HG03175 (cell line): ENCODE measurements around the gene TMEM151A.
"Not testable (repeated sequence)": the region's sequence is repeated elsewhere in the genome, so short reads cannot be mapped to it uniquely, and the experiment has no call there.

Experiments
- ATAC-seq: cut with Tn5 transposase; IDR thresholded peaks from one replicate; pipeline ENCODE4 v1.9.1; 2021; ENCODE audit warnings: mild to moderate bottlenecking, moderate library complexity; ENCODE audit not compliant: unreplicated experiment

The TMEM151A gene

GRCh38 chr11:66291706-66292542, at the start of gene TMEM151A:
Gene TMEM151A, plus strand, starts transcription at chr11:66291894. Its CDS starts 120 bp downstream, at chr11:66292014.
- no peak for ATAC-seq

GRCh38 chr11:66242095-66242765, 49.5 kb upstream of the TMEM151A start:
- ATAC-seq: no peak

GRCh38 chr11:66243782-66244535, 47.7 kb upstream of the TMEM151A start:
- ATAC-seq: no peak

DNA sequence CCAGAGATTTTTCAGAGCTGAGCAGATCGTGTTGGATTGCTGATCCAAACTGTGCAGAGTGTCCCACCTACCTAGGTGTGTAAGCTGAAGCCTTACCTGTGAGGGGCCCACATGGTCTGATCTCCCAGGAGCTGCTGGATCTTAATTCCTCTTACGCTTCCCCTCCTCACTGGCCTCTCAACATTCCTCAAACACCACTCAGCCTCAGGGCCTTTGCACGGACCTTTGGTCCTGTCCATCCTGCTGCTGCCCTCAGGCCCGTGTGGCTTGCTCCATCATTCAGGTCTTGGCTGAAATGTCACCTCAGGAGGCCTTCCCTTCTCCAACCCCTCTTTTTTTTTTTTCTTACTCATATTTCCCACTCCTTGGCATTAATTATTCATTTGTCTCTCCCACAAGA, 44.4 kb upstream of the TMEM151A start:
- ATAC-seq: no peak

DNA sequence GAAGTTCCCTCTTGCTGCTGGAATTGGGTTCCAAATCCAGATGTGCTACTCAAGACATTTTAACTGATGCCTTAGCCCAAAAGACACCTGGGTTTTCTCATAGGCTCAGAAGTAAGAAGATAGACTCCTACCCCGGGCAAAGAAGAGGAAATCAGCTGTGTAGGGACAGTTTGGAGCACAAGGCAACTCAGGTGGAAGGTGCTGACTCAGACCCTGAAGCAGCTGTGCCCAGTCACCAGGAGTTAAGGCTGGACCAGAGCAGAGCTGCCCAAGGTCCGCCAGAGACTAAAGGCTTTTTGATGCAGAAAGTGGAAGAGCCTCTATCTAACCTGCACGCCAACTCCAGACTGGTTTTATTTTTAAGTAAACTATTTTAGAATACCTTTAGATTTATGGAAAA, 43.9 kb upstream of the TMEM151A start:
- no peak for ATAC-seq

- ATAC-seq: no peak
Measured at GRCh38 chr11:66248903-66249302, 42.8 kb upstream of the TMEM151A start.

GRCh38 chr11:66251809-66252208, 39.9 kb upstream of the TMEM151A start:
- ATAC-seq: no peak

DNA sequence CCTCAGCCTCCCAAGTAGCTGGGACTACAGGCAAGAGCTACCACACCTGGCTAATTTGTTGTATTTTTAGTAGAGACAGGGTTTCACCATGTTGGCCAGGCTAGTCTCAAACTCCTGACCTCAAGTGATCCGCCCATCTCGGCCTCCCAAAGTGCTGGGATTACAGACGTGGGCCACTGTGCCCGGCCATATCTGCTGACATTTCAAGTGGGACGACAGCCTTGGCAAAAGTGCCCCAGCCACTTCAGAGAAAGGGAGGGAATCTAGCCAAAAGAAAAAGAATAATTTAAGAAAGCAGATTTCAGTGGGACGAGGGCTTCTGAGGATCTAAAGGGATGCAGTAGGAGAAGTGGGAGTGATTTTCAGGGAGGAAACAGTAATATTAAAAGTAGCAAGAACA, 38.6 kb upstream of the TMEM151A start:
- not testable (repeated sequence) for ATAC-seq

GRCh38 chr11:66258473-66258893, 33.2 kb upstream of the TMEM151A start:
- ATAC-seq: no peak

- ATAC-seq: no peak
Measured at GRCh38 chr11:66259225-66259624, 32.5 kb upstream of the TMEM151A start.

GRCh38 chr11:66259956-66260355, 31.7 kb upstream of the TMEM151A start:
- no peak for ATAC-seq

- ATAC-seq: no peak
Measured at GRCh38 chr11:66261578-66261977, 30.1 kb upstream of the TMEM151A start.

DNA sequence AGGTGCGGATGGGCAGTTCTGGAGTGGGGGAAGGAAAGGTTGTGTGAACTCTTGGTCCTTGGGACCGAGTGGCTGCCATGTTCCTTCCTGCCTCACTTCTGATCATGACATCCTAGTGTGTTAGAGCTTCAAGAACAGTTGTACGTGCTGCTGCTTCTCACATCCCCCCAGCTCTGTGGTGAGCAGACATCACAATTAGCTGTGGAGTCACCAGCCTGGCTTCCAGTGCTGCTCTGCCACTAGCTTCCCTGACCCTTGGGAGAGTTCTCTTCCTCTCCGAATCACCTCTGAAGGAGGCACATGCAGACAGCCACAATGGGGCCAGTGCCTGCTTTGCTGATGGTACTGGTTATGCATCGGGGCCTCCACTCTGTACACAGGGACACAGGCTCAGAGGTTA, 29.5 kb upstream of the TMEM151A start:
- ATAC-seq: no peak

- ATAC-seq: no peak
Measured at GRCh38 chr11:66262696-66263095, 29.0 kb upstream of the TMEM151A start.

DNA sequence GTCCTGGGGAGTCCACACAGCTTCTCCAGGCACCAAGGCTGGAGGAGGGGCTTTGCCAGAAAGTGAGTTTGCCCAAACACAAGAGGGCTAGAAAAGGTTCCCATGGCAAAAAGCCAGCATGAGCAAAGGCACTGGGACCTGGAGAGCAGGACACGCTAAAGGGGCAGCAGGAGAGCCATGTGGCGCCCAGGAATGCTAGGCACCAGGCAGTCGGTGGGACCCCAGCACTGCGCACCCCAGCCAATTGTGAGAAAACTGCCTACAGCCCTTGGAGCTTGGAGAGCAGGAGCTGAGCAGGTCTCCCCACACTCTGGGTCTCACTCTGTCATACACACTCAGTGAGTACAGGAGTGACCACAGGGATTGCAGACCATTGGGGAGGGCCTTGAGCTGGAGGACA, 28.5 kb upstream of the TMEM151A start:
- no peak for ATAC-seq

DNA sequence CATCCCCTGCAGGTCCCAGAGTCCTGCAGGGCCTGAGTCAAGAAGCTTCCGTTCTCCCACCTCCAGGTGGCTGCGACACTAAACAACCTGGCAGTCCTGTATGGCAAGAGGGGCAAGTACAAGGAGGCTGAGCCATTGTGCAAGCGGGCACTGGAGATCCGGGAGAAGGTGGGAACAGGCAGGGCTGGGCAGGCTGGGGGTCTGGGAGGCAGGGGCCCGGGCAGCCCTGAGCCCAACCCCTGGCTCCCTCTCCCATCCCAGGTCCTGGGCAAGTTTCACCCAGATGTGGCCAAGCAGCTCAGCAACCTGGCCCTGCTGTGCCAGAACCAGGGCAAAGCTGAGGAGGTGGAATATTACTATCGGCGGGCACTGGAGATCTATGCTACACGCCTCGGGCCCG, 27.9 kb upstream of the TMEM151A start:
- ATAC-seq: no peak

- no peak for ATAC-seq
Measured at GRCh38 chr11:66264383-66264782, 27.3 kb upstream of the TMEM151A start.

DNA sequence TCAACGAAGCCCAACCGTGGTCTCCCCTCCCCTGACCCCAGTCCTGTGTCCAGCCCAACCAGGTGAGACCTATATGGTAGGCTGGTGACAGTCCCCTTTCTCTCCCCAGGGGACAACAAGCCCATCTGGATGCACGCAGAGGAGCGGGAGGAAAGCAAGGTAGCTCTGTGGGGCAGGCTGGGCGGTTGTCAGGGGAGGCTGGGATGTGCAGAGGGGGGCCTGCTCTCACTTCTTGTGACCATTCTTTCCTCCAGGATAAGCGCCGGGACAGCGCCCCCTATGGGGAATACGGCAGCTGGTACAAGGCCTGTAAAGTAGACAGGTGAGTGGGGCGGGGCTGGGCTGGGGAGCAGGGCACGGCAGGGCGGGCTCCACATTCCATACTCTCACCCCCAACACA, 26.8 kb upstream of the TMEM151A start:
- no peak for ATAC-seq

DNA sequence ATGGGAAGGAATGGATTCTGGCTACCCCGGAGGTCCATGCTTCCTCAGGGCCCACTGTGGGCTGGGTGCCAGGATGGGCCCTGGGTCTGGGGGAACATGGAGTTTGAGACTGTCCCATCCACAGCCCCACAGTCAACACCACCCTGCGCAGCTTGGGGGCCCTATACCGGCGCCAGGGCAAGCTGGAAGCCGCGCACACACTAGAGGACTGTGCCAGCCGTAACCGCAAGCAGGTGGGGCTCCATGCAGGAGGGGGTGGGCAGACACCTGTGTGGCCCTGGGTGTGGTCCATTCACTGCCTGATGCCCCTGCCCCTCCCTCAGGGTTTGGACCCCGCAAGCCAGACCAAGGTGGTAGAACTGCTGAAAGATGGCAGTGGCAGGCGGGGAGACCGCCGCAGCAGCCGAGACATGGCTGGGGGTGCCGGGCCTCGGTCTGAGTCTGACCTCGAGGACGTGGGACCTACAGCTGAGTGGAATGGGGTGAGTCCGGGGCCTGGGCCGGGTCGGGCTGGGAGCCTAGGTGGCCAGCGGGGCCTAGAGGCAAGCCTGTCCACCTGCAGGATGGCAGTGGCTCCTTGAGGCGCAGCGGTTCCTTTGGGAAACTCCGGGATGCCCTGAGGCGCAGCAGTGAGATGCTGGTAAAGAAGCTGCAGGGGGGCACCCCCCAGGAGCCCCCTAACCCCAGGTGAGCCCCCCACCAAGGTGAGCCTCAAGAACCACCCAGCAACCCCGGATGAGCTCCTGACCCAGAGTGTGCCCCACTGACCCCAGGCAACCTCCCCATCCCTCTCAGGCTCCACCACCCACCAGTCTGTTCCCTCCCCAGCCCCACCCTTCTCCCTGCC, 25.9 kb upstream of the TMEM151A start:
- ATAC-seq: no peak

GRCh38 chr11:66266378-66267038, 25.2 kb upstream of the TMEM151A start:
- ATAC-seq: no peak
